ENCODE results near the gene VSTM5.
"Not testable (repeated sequence)": the region's sequence is repeated elsewhere in the genome, so short reads cannot be mapped to it uniquely, and the experiment has no call there.

VSTM5 gene

GRCh38 chr11:93850594-93851018, at the start of gene VSTM5:
TSS of gene VSTM5 (minus strand) at chr11:93850618. CDS start at chr11:93850502, 116 bp downstream.
- in situ Hi-C loops (cut with HindIII; ENCODE audit: low sequenced_read_pairs): no loop called here

GRCh38 chr11:93895106-93895862, 44.9 kb upstream of the VSTM5 start:
- in situ Hi-C loops (cut with HindIII; ENCODE audit: low sequenced_read_pairs): no loop called here

GRCh38 chr11:93890391-93891051, 40.1 kb upstream of the VSTM5 start:
- in situ Hi-C loops (cut with HindIII; ENCODE audit: low sequenced_read_pairs): no loop called here

GRCh38 chr11:93887111-93887510, 36.7 kb upstream of the VSTM5 start:
- in situ Hi-C loops (cut with HindIII; ENCODE audit: low sequenced_read_pairs): no loop called here

GRCh38 chr11:93879114-93879513, 28.7 kb upstream of the VSTM5 start:
- in situ Hi-C loops (cut with HindIII; ENCODE audit: low sequenced_read_pairs): not testable (repeated sequence)

- in situ Hi-C loops (cut with HindIII; ENCODE audit: low sequenced_read_pairs): no loop called here
These were observed 25.2 kb upstream of the VSTM5 start for GRCh38 chr11:93875637-93876036.

GRCh38 chr11:93871526-93871925, 21.1 kb upstream of the VSTM5 start:
- in situ Hi-C loops (cut with HindIII; ENCODE audit: low sequenced_read_pairs): no loop called here

GRCh38 chr11:93870616-93871015, 20.2 kb upstream of the VSTM5 start:
- in situ Hi-C loops (cut with HindIII; ENCODE audit: low sequenced_read_pairs): no loop called here

GRCh38 chr11:93869830-93870229, 19.4 kb upstream of the VSTM5 start:
- in situ Hi-C loops (cut with HindIII; ENCODE audit: low sequenced_read_pairs): no loop called here

- in situ Hi-C loops (cut with HindIII; ENCODE audit: low sequenced_read_pairs): not testable (repeated sequence)
These were observed 18.0 kb upstream of the VSTM5 start for GRCh38 chr11:93868404-93868803.

GRCh38 chr11:93861808-93862207, 11.4 kb upstream of the VSTM5 start:
- in situ Hi-C loops (cut with HindIII; ENCODE audit: low sequenced_read_pairs): no loop called here

GRCh38 chr11:93858121-93858775, 7.8 kb upstream of the VSTM5 start:
- in situ Hi-C loops (cut with HindIII; ENCODE audit: low sequenced_read_pairs): no loop called here

- in situ Hi-C loops (cut with HindIII; ENCODE audit: low sequenced_read_pairs): no loop called here
These were observed 7.1 kb upstream of the VSTM5 start for GRCh38 chr11:93857413-93858120.

GRCh38 chr11:93852242-93852641, 1.8 kb upstream of the VSTM5 start:
- in situ Hi-C loops (cut with HindIII; ENCODE audit: low sequenced_read_pairs): no loop called here

- in situ Hi-C loops (cut with HindIII; ENCODE audit: low sequenced_read_pairs): no loop called here
These were observed 446 bp downstream of the VSTM5 start for GRCh38 chr11:93849751-93850593.

- in situ Hi-C loops (cut with HindIII; ENCODE audit: low sequenced_read_pairs): no loop called here
These were observed 1.2 kb downstream of the VSTM5 start for GRCh38 chr11:93849201-93849600.

GRCh38 chr11:93846411-93846810, 4.0 kb downstream of the VSTM5 start:
- in situ Hi-C loops (cut with HindIII; ENCODE audit: low sequenced_read_pairs): no loop called here

- in situ Hi-C loops (cut with HindIII; ENCODE audit: low sequenced_read_pairs): no loop called here
These were observed 5.0 kb downstream of the VSTM5 start for GRCh38 chr11:93845181-93846092.

- in situ Hi-C loops (cut with HindIII; ENCODE audit: low sequenced_read_pairs): no loop called here
These were observed 5.8 kb downstream of the VSTM5 start for GRCh38 chr11:93844568-93844967.

All from DLD1 (cell line).